Fibroblast of lung (primary cell): Measurements from ENCODE around the gene CDYL2. TPM values are rescaled to one million over a fixed set of nuclear protein-coding genes. Genes with fewer than 3 reads are reported as not detected.

Experiments
- DNase-seq, 2 donors: peaks; one replicate each; pipeline versions ENCODE4 v3.0.0 to v3.0.0-alpha.2; 2010; ENCODE audit warnings: low read depth in 2 of 2
- H2AFZ ChIP-seq: 2 replicates; pipeline ENCODE4 v1.5.1; 2012; ENCODE audit warnings: low read length, control low read depth, inconsistent platforms
- H3K27ac ChIP-seq: 2 replicates; pipeline ENCODE4 v1.5.1; 2011; ENCODE audit warnings: low read length, control low read depth; ENCODE audit not compliant: insufficient read depth
- H3K27me3 ChIP-seq: 2 replicates; pipeline ENCODE4 v1.5.1; 2011; ENCODE audit warnings: mild to moderate bottlenecking, low read length; ENCODE audit not compliant: control insufficient read depth, insufficient read depth
- H3K36me3 ChIP-seq: 2 replicates; pipeline ENCODE4 v1.5.1; 2011; ENCODE audit warnings: low read length; ENCODE audit not compliant: control insufficient read depth, insufficient read depth
- H3K4me1 ChIP-seq: 2 replicates; pipeline ENCODE4 v1.5.1; 2011; ENCODE audit warnings: low read length; ENCODE audit not compliant: control insufficient read depth, insufficient read depth; ENCODE audit errors: extremely low read depth
- H3K4me2 ChIP-seq: 2 replicates; pipeline ENCODE4 v1.5.1; 2011; ENCODE audit warnings: low read length, control low read depth; ENCODE audit not compliant: insufficient read depth; ENCODE audit errors: extremely low read depth
- H3K4me3 ChIP-seq, 4 experiments: fragments of 200-600 bp in 1 of 4; sonication (generic) in 1 of 4; replicated peaks in 1 of 4; 2 replicates each; pipeline ENCODE4 v1.5.1; 2011 to 2016; ENCODE audit warnings: low read length in 4 of 4, low read depth in 3 of 4, mild to moderate bottlenecking in 3 of 4, control low read depth in 2 of 4, inconsistent platforms in 1 of 4, mixed read lengths in 1 of 4; ENCODE audit not compliant: insufficient read depth in 1 of 4; ENCODE audit errors: control extremely low read depth in 1 of 4
- H3K79me2 ChIP-seq: 2 replicates; pipeline ENCODE4 v1.5.1; 2012; ENCODE audit warnings: mild to moderate bottlenecking, low read length, inconsistent platforms; ENCODE audit not compliant: control insufficient read depth, insufficient read depth
- H3K9ac ChIP-seq: 2 replicates; pipeline ENCODE4 v1.5.1; 2011; ENCODE audit warnings: mild to moderate bottlenecking, low read length, control low read depth; ENCODE audit not compliant: insufficient read depth
- H3K9me3 ChIP-seq: 2 replicates; pipeline ENCODE4 v1.5.1; 2012; ENCODE audit warnings: low read depth, low read length; ENCODE audit not compliant: control insufficient read depth, insufficient read depth
- H4K20me1 ChIP-seq: 2 replicates; pipeline ENCODE4 v1.5.1; 2011; ENCODE audit warnings: low read length; ENCODE audit not compliant: control insufficient read depth, insufficient read depth; ENCODE audit errors: extremely low read depth
- CTCF ChIP-seq, 2 donors: IDR thresholded peaks in 1 of 2; conservative IDR thresholded peaks in 1 of 2; 1 replicate in 1 of 2; 2 replicates in 1 of 2; pipeline ENCODE4 v1.5.1; 2011 to 2012; ENCODE audit warnings: low read length in 2 of 2, control low read depth in 1 of 2, inconsistent platforms in 1 of 2, low read depth in 1 of 2, mild to moderate bottlenecking in 1 of 2
- EZH2 ChIP-seq: IDR thresholded peaks from 2 replicates; pipeline ENCODE4 v1.5.1; 2012; ENCODE audit warnings: low read length, control low read depth, mild to moderate bottlenecking; ENCODE audit errors: missing control alignments
- polyA plus RNA-seq, 2 donors: library from polyadenylated mRNA; depleted of rRNA in 1 of 2; stranded (reverse) in 1 of 2; unstranded in 1 of 2; fragments of >200 nt; gene quantifications; 2 replicates each; pipeline ENCODE4 v1.2.1, GENCODE V29; 2011 to 2012; ENCODE audit warnings: missing spikeins in 1 of 2
- total RNA-seq: library from RNA; depleted of rRNA; stranded (reverse); fragments of >200 nt; gene quantifications from 2 replicates; pipeline ENCODE4 v1.2.1, GENCODE V29; 2014

Gene CDYL2
- total and polyA plus RNA-seq, 2 donors (not counting 1 experiment from before 2014, with no cell fraction given), result 1.1 to 3.5 TPM

GRCh38 chr16:80837533-80838147 is 33.2 kb upstream of the CDYL2 start:
- Histone ChIP-seq H3K4me3 (no peak overlapping the region), H3K4me2 (no peak overlapping the region), H3K36me3 (no peaks in the 10 kb centered on the region), H3K9me3 (no peaks in the 10 kb centered on the region), H3K79me2 (no peaks in the 10 kb centered on the region), H3K9ac (no peak overlapping the region), H3K27me3 (no peaks in the 10 kb centered on the region), H3K4me1 (no peaks in the 10 kb centered on the region), H3K27ac (no peak overlapping the region), H4K20me1 (no peaks in the 10 kb centered on the region), H2AFZ (no peak overlapping the region)
- TF ChIP-seq CTCF (conservative IDR thresholded peaks at IDR 0.05 in 1 of 2, IDR thresholded peaks at IDR 0.05 in 1 of 2; ENCODE audit: low read depth in 1 of 2, low read length in 2 of 2) (no peak), EZH2 (no peak)
- no peak for DNase-seq

- Histone ChIP-seq H4K20me1 (no peaks in the 10 kb centered on the region), H2AFZ (no peak overlapping the region), H3K27ac (no peak overlapping the region), H3K4me3 (no peak overlapping the region), H3K36me3 (no peaks in the 10 kb centered on the region), H3K79me2 (no peaks in the 10 kb centered on the region), H3K9me3 (no peaks in the 10 kb centered on the region), H3K4me2 (no peak overlapping the region), H3K27me3 (no peaks in the 10 kb centered on the region), H3K9ac (no peak overlapping the region), H3K4me1 (no peaks in the 10 kb centered on the region)
- DNase-seq, result no peak
- no peak for TF ChIP-seq EZH2
- no peak for TF ChIP-seq CTCF (conservative IDR thresholded peaks at IDR 0.05 in 1 of 2, IDR thresholded peaks at IDR 0.05 in 1 of 2; ENCODE audit: low read depth in 1 of 2, low read length in 2 of 2)
Measured at GRCh38 chr16:80836846-80837245, 32.4 kb upstream of the CDYL2 start.

- Histone ChIP-seq H2AFZ (no peak overlapping the region), H3K79me2 (no peaks in the 10 kb centered on the region), H3K9ac (no peak overlapping the region), H3K4me2 (no peak overlapping the region), H3K4me3 (no peak overlapping the region), H4K20me1 (no peaks in the 10 kb centered on the region), H3K27me3 (no peaks in the 10 kb centered on the region), H3K36me3 (no peaks in the 10 kb centered on the region), H3K27ac (no peak overlapping the region), H3K4me1 (no peaks in the 10 kb centered on the region), H3K9me3 (no peaks in the 10 kb centered on the region)
- no peak for DNase-seq
- TF ChIP-seq CTCF (conservative IDR thresholded peaks at IDR 0.05 in 1 of 2, IDR thresholded peaks at IDR 0.05 in 1 of 2; ENCODE audit: low read depth in 1 of 2, low read length in 2 of 2), result no peak
- TF ChIP-seq EZH2, result no peak
Measured at GRCh38 chr16:80836202-80836601, 31.8 kb upstream of the CDYL2 start.
